HG03575 (cell line): ENCODE data around the gene TLCD2.

Source experiments
- ATAC-seq: cut with Tn5 transposase; IDR thresholded peaks from one replicate; pipeline ENCODE4 v1.9.1; 2021; ENCODE audit not compliant: unreplicated experiment, insufficient number of reproducible peaks, low FRiP score; ENCODE audit errors: extremely low read depth

The TLCD2 gene

DNA sequence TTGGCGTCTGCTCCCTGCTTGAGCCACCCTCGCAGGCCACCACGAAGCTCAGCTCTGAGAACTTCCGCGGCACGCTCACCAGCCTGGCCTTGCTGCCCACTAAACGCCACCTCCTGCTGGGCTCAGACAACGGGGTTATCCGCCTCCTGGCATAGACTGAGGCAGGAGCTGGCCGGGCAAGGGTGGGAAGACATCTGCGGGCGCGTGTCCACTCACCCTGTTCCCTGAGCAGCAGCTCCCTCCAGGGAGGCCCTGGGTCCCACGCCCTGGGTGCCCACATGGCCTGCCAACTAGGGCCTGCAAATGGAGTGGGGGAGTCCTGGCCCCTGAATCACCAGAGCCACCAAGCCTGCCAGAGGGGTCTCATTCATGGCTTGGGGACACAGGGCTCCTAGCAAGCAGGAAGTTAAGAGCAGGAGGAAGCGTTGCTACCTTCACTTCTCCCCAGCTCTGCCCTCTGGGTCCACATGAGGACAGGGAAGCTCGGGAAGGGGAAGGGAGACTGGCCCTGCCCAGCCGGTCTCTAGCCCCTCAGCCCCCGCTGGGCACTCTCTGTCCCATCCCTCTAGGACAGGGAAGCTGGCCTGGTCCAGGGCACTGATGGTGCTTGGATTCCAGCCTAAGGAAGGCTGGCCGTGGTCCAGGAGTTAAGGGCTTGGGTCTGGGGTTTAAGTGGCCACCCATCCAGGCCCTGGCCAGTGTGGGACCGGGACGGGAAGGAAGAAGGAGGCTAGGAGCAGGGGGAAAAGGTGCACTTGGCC is 27.5 kb upstream of the TLCD2 start:
- ATAC-seq = no peak

DNA sequence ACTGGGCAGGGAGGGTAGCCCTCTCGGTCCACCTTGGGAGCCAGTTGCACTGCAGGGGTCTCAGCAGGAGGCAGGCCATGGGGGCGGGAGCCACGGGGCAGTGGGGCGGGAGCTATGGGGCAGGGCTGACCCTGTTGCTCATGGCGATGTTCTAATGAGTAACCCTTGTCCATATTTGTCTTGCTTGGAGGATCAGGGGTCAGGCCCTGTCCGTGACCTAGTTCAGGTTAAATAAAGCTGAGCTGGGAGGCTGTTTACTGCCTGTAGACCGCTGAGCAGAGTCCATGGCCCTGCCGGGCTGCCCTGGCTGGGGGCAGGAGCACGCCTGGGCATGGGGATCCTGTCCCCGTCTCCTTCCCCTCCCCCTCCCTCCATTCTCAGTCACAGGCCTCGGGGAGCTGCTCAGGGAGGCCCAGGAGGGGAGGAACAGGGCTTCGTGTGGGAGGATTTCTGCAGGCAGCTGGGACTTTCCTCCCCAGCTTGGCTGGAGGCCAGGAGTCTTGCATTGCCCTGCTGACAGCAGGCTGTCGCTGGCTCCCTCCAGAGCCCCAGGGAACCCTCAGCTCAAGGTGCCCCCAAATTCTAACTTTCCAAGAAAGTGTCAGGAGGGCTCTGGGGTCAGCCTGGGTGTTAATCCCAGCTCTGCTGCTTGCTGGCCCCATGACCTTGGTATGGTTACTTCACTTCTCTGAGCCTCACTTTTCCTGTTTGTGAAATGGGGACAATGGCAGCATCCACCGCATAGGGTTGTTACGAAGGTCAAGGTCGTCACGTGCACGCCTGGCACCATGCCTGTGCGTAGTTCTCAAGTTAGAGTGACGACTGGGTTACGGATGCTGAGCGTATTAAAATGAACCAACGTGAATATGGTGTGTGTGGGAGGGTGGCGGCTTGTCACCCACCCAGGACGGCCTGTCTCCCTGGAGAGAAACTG is 26.4 kb upstream of the TLCD2 start:
- ATAC-seq = no peak

DNA sequence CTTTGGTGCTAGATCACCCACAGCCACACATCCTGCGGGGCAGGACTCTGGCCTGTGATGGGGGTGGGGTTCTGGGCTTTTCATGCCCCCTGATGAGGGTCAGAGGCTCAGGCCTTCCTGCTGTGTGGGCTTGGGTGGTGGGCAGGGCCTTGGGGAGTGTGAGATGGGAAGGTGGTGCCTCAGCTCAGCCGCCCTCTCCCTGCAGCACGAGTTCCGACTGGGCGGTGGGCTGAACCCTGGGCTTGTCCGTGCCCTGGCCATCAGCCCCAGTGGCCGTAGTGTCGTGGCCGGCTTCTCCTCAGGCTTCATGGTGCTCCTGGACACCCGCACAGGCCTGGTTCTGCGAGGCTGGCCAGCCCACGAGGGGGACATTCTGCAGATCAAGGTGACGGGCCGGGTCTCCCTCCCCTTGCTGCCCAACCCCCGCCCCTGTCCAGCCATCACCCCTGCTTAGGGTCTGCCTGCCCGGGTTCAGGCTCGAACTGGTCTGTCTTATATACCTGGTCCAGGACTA is 25.7 kb upstream of the TLCD2 start:
- ATAC-seq = no peak

GRCh38 chr17:1735418-1735817 is 25.2 kb upstream of the TLCD2 start:
- no peak for ATAC-seq

DNA sequence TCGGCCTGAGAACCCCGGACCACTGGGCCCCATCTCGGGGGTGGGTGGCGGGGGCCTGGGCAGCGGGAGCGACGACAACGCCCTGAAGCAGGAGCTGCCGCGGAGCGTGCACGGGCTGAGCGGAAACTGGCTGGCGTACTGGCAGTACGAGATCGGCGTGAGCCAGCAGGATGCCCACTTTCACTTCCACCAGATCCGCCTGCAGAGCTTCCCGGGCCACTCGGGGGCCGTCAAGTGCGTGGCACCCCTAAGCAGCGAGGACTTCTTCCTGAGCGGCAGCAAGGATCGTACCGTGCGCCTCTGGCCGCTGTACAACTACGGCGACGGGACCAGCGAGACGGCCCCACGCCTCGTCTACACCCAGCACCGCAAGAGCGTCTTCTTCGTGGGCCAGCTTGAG is 23.6 kb upstream of the TLCD2 start:
- no peak for ATAC-seq

- no peak for ATAC-seq
Measured at GRCh38 chr17:1732833-1733321, 22.7 kb upstream of the TLCD2 start.

DNA sequence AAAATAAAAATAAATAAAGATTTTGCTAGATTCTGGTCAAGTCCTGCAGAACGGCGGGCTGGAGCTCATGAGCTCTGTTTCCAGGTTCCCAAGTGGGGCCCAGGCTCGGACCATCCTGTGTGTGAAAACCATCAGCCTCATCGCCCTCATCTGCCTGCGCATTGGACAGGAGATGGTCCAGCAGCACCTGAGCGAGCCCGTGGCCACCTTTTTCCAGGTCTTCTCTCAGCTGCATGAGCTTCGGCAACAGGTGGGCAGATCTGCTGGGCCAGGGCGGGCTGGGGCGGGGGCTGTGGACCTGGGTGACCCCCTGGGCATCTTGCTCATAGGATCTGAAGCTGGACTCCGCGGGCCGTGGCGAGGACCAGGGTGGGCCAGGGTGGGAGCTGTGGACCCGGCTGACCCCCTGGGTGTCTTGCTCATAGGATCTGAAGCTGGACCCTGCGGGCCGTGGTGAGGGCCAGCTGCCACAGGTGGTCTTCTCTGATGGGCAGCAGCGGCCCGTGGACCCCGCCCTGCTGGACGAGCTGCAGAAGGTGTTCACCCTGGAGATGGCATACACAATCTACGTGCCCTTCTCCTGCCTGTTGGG is 22.2 kb upstream of the TLCD2 start:
- no peak for ATAC-seq

DNA sequence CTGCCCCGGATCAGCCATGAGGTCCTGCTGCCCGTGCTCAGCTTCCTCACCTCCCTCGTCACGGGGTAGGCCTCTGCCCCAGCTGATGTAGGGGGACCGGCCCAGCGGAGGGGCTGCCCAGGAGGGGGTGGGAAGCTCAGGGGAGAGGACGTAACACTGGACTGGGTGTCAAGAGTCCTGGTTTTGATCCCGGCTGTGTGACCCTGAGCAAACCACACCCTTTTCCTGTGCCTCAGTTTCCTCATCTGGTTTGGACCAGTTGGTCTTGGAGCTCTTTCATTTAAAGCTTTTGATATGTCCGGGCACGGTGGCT is 21.0 kb upstream of the TLCD2 start:
- ATAC-seq = no peak

DNA sequence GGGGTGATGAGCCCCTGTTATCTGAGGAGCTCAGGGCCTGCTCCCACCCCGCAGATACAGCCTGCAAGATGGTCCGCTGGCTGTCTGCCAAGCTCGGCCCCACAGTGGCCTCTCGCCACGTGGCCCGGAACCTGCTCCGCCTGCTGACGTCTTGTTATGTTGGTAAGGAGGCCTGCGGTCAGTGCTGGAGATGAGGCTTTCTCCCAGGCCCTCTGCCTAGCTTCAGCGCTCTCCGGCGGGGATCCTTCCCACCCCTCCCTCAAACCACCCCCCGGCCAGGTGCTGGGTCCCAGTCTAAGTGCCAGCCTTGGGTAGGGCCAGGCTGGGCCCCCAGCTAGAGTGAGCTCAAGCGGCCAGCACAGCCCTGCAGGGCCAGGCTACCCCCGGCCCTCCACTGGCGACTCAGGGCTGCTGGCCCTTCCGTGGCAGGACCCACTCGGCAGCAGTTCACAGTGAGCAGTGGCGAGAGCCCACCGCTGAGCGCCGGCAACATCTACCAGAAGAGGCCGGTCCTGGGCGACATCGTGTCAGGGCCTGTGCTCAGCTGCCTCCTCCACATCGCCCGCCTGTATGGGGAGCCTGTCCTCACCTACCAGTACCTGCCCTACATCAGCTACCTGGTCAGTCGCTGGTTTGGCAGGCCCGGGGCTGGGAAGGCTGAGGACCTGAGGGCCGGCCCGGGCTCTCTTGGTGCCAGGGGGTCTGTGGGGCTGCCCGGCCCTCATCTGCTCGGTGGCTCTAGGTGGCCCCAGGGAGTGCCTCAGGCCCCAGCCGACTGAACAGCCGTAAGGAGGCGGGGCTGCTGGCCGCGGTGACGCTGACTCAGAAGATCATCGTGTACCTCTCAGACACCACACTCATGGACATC is 20.4 kb upstream of the TLCD2 start:
- ATAC-seq = no peak

- no peak for ATAC-seq
Measured at GRCh38 chr17:1729966-1730325, 19.8 kb upstream of the TLCD2 start.

- ATAC-seq = no peak
Measured at GRCh38 chr17:1727876-1728630, 17.9 kb upstream of the TLCD2 start.

GRCh38 chr17:1727258-1727789 is 17.1 kb upstream of the TLCD2 start:
- ATAC-seq = no peak

GRCh38 chr17:1726626-1727257 is 16.6 kb upstream of the TLCD2 start:
- no peak for ATAC-seq

DNA sequence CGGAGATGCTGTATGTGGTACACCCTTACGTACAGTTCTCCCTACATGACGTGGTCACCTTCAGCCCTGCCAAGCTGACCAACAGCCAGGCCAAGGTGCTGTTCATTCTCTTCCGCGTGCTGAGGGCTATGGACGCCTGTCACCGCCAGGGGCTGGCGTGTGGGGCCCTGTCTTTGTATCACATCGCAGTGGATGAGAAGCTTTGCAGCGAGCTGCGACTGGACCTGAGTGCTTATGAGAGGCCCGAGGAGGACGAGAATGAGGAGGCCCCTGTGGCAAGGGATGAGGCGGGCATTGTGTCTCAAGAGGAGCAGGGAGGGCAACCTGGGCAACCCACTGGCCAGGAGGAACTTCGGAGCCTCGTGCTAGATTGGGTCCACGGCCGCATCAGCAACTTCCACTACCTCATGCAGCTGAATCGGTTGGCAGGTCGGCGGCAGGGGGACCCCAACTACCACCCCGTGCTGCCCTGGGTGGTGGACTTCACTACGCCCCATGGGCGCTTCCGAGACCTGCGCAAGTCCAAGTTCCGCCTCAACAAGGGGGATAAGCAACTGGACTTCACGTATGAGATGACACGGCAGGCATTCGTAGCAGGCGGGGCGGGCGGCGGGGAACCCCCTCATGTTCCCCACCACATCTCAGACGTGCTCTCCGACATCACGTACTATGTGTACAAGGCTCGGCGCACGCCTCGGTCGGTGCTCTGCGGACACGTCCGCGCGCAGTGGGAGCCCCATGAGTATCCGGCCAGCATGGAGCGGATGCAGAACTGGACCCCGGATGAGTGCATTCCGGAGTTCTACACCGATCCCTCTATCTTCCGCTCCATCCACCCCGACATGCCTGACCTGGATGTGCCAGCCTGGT is 15.7 kb upstream of the TLCD2 start:
- ATAC-seq = no peak

DNA sequence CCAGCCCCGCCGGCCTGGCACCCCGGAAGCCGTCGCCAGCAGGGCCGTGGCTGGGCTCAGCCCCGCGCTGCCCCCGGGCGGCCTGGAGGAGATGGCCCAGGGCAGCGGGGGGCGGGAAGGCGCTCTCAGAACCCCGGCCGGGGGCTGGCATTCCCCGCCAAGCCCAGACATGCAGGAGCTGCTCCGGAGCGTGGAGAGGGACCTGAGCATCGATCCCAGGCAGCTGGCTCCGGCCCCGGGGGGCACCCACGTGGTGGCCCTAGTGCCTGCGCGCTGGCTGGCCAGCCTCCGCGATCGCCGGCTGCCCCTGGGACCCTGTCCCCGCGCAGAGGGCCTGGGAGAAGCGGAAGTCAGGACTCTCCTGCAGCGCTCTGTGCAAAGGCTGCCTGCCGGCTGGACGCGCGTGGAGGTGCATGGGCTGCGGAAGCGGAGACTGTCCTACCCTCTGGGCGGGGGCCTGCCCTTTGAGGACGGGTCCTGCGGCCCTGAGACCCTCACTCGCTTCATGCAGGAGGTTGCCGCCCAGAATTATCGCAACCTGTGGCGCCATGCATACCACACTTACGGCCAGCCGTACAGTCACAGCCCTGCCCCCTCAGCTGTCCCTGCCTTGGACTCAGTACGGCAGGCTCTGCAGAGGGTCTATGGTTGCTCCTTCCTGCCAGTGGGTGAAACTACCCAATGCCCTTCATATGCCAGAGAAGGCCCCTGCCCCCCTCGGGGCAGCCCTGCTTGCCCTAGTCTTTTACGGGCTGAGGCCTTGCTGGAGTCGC is 14.9 kb upstream of the TLCD2 start:
- no peak for ATAC-seq

DNA sequence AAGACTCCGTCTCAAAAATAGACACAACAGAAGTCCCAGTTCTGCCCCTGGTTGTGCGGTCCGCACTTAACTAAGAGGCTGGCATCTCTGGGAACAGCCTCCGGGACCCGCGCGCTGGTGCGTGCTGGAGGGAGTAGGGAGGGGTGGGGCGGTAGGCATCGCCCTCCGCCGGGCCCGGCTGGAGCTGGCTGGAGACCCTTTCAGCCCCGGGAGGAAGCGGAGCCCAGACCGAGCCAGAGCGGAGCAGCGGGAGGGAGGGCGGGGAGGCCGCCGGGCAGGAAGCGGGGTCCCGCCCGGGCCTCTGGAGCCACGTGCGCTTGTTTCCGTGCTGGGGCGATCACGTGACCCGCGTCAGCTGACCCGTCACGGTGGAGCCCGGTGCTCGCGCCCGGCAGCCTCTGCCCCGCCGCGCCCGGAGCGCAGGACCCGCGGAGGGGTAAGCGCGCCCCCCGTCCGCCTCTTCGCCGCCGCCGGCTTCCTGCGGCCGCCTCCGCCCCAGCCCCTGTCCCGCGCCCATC is 14.2 kb upstream of the TLCD2 start, which contains the start of gene WDR81:
Gene WDR81 (plus strand): TSS at position 354 of the 518 bp plus-strand sequence. CDS start 256 bp downstream, outside the sequence.
- ATAC-seq = no peak
